GM12874 (cell line): Measurements from ENCODE around the gene ARHGEF17.

ENCODE experiments used
- CTCF ChIP-seq: IDR thresholded peaks from 2 replicates; pipeline ENCODE4 v1.5.1; 2011; ENCODE audit warnings: low read depth, mild to moderate bottlenecking, control low read depth, low read length, moderate library complexity; ENCODE audit not compliant: insufficient read depth

ARHGEF17 gene

GRCh38 chr11:73395297-73396208 lies 87.5 kb downstream of the ARHGEF17 start:
- no peak for TF ChIP-seq CTCF

GRCh38 chr11:73396251-73396930 lies 88.3 kb downstream of the ARHGEF17 start:
- no peak for TF ChIP-seq CTCF

GRCh38 chr11:73396985-73397384 lies 88.9 kb downstream of the ARHGEF17 start:
- no peak for TF ChIP-seq CTCF

- TF ChIP-seq CTCF = no peak
These were observed 89.5 kb downstream of the ARHGEF17 start for GRCh38 chr11:73397468-73398131.

GRCh38 chr11:73398132-73398526 lies 90.1 kb downstream of the ARHGEF17 start:
- no peak for TF ChIP-seq CTCF

GRCh38 chr11:73398721-73399120 lies 90.6 kb downstream of the ARHGEF17 start:
- TF ChIP-seq CTCF = no peak

- TF ChIP-seq CTCF = no peak
These were observed 91.1 kb downstream of the ARHGEF17 start for GRCh38 chr11:73399159-73399590.
